Gastroesophageal sphincter (tissue), 3 donors: ENCODE measurements around the gene LCT.

ENCODE experiments used
- CTCF ChIP-seq, 4 experiments: fragments of 200-600 bp in 2 of 4; fragments of 450-650 bp in 2 of 4; sonication (generic) in 1 of 4; IDR thresholded peaks; one replicate each; pipeline ENCODE4 v1.5.1; 2017 to 2019; ENCODE audit warnings: antibody characterized with exemption in 4 of 4, mild to moderate bottlenecking in 2 of 4, moderate library complexity in 2 of 4
- EP300 ChIP-seq: sonication (generic); formaldehyde crosslinking; IDR thresholded peaks from one replicate; pipeline ENCODE4 v1.6.1; 2017; ENCODE audit warnings: antibody characterized with exemption, mild to moderate bottlenecking
- POLR2A ChIP-seq, 2 donors: fragments of 450-650 bp; IDR thresholded peaks; one replicate each; pipeline ENCODE4 v1.6.1; 2017; ENCODE audit warnings: antibody characterized with exemption in 2 of 2, mild to moderate bottlenecking in 2 of 2, moderate library complexity in 1 of 2
- POLR2AphosphoS5 ChIP-seq: sonication (generic); formaldehyde crosslinking; IDR thresholded peaks from one replicate; pipeline ENCODE4 v1.6.1; 2017; ENCODE audit warnings: antibody characterized with exemption

GRCh38 chr2:135756692-135757091, 80.3 kb downstream of the LCT start:
- TF ChIP-seq CTCF (IDR thresholded peaks at IDR 0.05): no peak
- no peak for TF ChIP-seq POLR2A (IDR thresholded peaks at IDR 0.05)
- no peak for TF ChIP-seq POLR2AphosphoS5
- no peak for TF ChIP-seq EP300
